K562 (cell line): ENCODE measurements around the gene PRKCE. TPM values are rescaled to one million over a fixed set of nuclear protein-coding genes. Genes with fewer than 3 reads are reported as not detected.

ENCODE experiments used
- ATAC-seq: fragments of 200-7000 bp; cut with Tn5 transposase; 3 replicates; pipeline ENCODE4 v1.9.1; 2020; ENCODE audit warnings: moderate library complexity
- BruUV-seq: library from RNA; stranded (reverse); fragments of 400-500 nt; replicated peaks from 2 replicates; lab custom pipeline; 2021; lab: Mats Ljungman, UMichigan
- CTCF ChIA-PET: fragments of 300-600 bp; formaldehyde crosslinking; extraction: SDS; loops from one replicate; lab custom pipeline; 2021; ENCODE audit warnings: low intra/inter-chr PET ratio; lab: Yijun Ruan, JAX
- POLR2A ChIA-PET: fragments of 300-600, 350-650 bp; sonication (Branson Sonifier 250); formaldehyde crosslinking; extraction: SDS; loops from one replicate; lab custom pipeline; 2021; ENCODE audit warnings: antibody characterized with exemption, inconsistent platforms; lab: Yijun Ruan, JAX
- DNase-seq, 4 experiments: peaks; one replicate each; pipeline versions ENCODE4 v3.0.0 to v3.0.0-alpha.2; 2011 to 2018; ENCODE audit warnings: low spot score in 3 of 4, mixed read lengths in 3 of 4; ENCODE audit errors: extremely low read depth in 1 of 4
- FAIRE-seq: peaks from 2 replicates; lab custom pipeline; 2011; peaks lifted over from hg19 to GRCh38; lab: Jason Lieb, UNC
- H2AFZ ChIP-seq: 2 replicates; pipeline ENCODE4 v1.6.0; 2011; ENCODE audit warnings: low read depth, low read length, control low read depth, inconsistent platforms
- H3K27ac ChIP-seq: fragments of 200-600 bp; 3 replicates; pipeline ENCODE4 v1.8.0; 2011; ENCODE audit warnings: low read depth, mild to moderate bottlenecking, control low read depth, inconsistent platforms, low read length, moderate library complexity, mixed read lengths; ENCODE audit errors: extremely low read depth
- H3K27me3 ChIP-seq, 2 experiments: fragments of 300-600 bp in 1 of 2; 2 replicates in 1 of 2; 3 replicates in 1 of 2; pipeline versions ENCODE4 v1.6.0 to v1.8.0; 2011; ENCODE audit warnings: inconsistent platforms in 2 of 2, low read length in 2 of 2, mild to moderate bottlenecking in 1 of 2, mixed read lengths in 1 of 2, moderate library complexity in 1 of 2; ENCODE audit not compliant: control insufficient read depth in 2 of 2, insufficient read depth in 2 of 2
- H3K36me3 ChIP-seq: fragments of 300-600 bp; 3 replicates; pipeline ENCODE4 v1.8.0; 2011; ENCODE audit warnings: mild to moderate bottlenecking, low read length, inconsistent platforms; ENCODE audit not compliant: control insufficient read depth, insufficient read depth
- H3K4me1 ChIP-seq, 2 experiments: fragments of 200-600 bp in 1 of 2; replicated peaks in 1 of 2; 2 replicates in 1 of 2; 3 replicates in 1 of 2; pipeline versions ENCODE4 v1.5.1 to v1.8.0; 2011; ENCODE audit warnings: inconsistent platforms in 2 of 2, low read length in 2 of 2, mild to moderate bottlenecking in 1 of 2, mixed read lengths in 1 of 2, moderate library complexity in 1 of 2; ENCODE audit not compliant: control insufficient read depth in 2 of 2, insufficient read depth in 2 of 2
- H3K4me2 ChIP-seq: 2 replicates; pipeline ENCODE4 v1.6.1; 2011; ENCODE audit warnings: low read length, control low read depth, inconsistent platforms, mixed read lengths; ENCODE audit not compliant: insufficient read depth
- H3K4me3 ChIP-seq: fragments of 200-600 bp; sonication (generic), shearing (Covaris generic); 2 replicates; pipeline ENCODE4 v1.5.1; 2016; ENCODE audit warnings: control low read depth, inconsistent platforms
- H3K79me2 ChIP-seq: fragments of 200-600 bp; 3 replicates; pipeline ENCODE4 v1.8.0; 2011; ENCODE audit warnings: low read length, inconsistent platforms; ENCODE audit not compliant: control insufficient read depth, insufficient read depth
- H3K9ac ChIP-seq, 2 experiments: 2 replicates each; pipeline versions ENCODE4 v1.6.0 to v1.6.1; 2011; ENCODE audit warnings: low read depth in 2 of 2, low read length in 2 of 2, control low read depth in 1 of 2, inconsistent platforms in 1 of 2, mild to moderate bottlenecking in 1 of 2, mixed read lengths in 1 of 2; ENCODE audit not compliant: insufficient read depth in 1 of 2
- H3K9me1 ChIP-seq: one replicate; pipeline ENCODE4 v1.6.0; 2011; ENCODE audit warnings: inconsistent platforms, mild to moderate bottlenecking, low read length, moderate library complexity; ENCODE audit not compliant: control insufficient read depth, insufficient read depth
- H3K9me3 ChIP-seq: replicated peaks from 2 replicates; pipeline ENCODE4 v1.5.1; 2011; ENCODE audit warnings: low read depth, low read length, inconsistent platforms; ENCODE audit not compliant: control insufficient read depth, insufficient read depth
- H4K20me1 ChIP-seq: replicated peaks from 2 replicates; pipeline ENCODE4 v1.6.1; 2011; ENCODE audit warnings: low read length, inconsistent platforms, mixed read lengths; ENCODE audit not compliant: control insufficient read depth, insufficient read depth
- NELFE ChIP-seq: IDR thresholded peaks from 2 replicates; pipeline ENCODE4 v1.6.1; 2011; ENCODE audit warnings: mild to moderate bottlenecking; ENCODE audit not compliant: insufficient read depth, insufficient read length
- ZKSCAN8 ChIP-seq: fragments of 200-800 bp; sonication (Bioruptor generic); IDR thresholded peaks from 2 replicates; pipeline ENCODE4 v1.6.1; 2016; ENCODE audit warnings: missing genetic modification characterization, missing compliant biosample characterization
- WGBS: fragments of 100-300 bp; shearing (Covaris generic); methylation state at CpG from one replicate; pipeline ENCODE4 v1.1.6; 2016; ENCODE audit warnings: low coverage, mixed read lengths; ENCODE audit not compliant: insufficient coverage; ENCODE audit errors: missing lambda C conversion rate; 5-methylcytosine and 5-hydroxymethylcytosine counted together
- in situ Hi-C: fragments of 300-500 bp; cut with MboI; formaldehyde crosslinking; loops from 4 replicates; pipeline ENCODE4 v1.15.0; 2018; ENCODE audit warnings: inconsistent platforms, mixed read lengths
- intact Hi-C: fragments of 100-400 bp; cut with micrococcal nuclease; formaldehyde crosslinking; loops from 2 replicates; pipeline ENCODE4 v1.14.2; 2022
- polyA plus RNA-seq, 8 experiments: library from polyadenylated mRNA; depleted of rRNA in 4 of 8; stranded (reverse) in 5 of 8; unstranded in 3 of 8; fragments of >200 nt; fragmentation: Nextera tagmentation in 2 of 8; fragmentation: Illumina TruSeq in 1 of 8; extraction: Ambion mirVana in 2 of 8; extraction: Trizol in 1 of 8; gene quantifications; 2 replicates each; pipeline versions ENCODE4 v1.2.1 to v1.2.3, GENCODE V29; 2011 to 2014; ENCODE audit warnings: inconsistent platforms in 1 of 8, missing spikeins in 1 of 8
- total RNA-seq, 7 experiments: library from RNA; depleted of rRNA in 6 of 7; stranded (reverse); fragments of >200 nt in 6 of 7; fragmentation: Illumina TruSeq in 2 of 7; extraction: Trizol in 2 of 7; gene quantifications; 2 replicates each; pipeline versions ENCODE4 v1.2.1 to v1.2.3, GENCODE V29; 2011 to 2021; ENCODE audit warnings: low replicate concordance in 1 of 7
- TF ChIP-seq, protein P1 (sequence below): fragments of 200-400 bp; formaldehyde crosslinking; IDR thresholded peaks from 2 replicates; pipeline ENCODE4 v1.6.1; 2017; ENCODE audit warnings: mild to moderate bottlenecking, low read depth, low read length, moderate library complexity

The PRKCE gene
- total and polyA plus RNA-seq, 9 of the 15 experiments (the other 6 are each of a cell fraction or from before 2014, with no cell fraction given), result 0.06 to 1.0 (median 0.22) TPM; not detected in 1

DNA sequence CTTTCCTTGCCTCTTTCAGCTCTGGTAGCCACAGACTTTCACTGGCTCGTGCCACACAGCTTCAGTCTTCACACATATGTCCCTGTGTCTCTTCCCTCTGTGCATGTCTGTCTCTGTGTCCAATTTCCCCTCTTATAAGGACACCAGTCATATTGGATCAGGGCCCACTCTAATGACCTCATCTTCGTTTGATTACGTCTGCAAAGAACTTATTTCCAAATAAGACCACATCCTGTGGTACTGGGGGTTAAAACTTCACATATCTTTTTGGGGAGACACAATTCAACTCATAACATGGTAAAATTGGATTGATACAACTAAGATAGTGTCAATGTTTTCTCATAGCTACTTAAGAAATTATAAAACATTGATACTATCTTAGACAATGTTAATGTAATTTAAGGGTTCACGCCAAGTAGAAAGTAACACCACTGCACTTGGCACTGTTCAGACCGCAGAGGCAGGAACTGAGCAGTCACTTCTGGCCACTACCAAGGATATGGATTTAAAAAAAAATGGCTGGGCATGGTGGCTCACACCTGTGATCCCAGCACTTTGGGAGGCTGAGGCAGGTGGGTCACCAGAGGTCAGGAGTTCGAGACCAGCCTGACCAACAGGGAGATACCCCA is 526.1 kb downstream of the PRKCE start:
- intact Hi-C loops (no loop called here), in situ Hi-C loops (no loop called here)
- Histone ChIP-seq H3K4me3 (no peak overlapping the region), H3K9me3 (no peaks in the 10 kb centered on the region), H3K9ac (no peak overlapping the region), H3K4me1 (peaks cover 3 to 5% of the 10 kb centered on the region in 2 experiments; a peak in 4 of 5 replicates), H4K20me1 (no peaks in the 10 kb centered on the region), H3K36me3 (no peaks in the 10 kb centered on the region), H3K79me2 (no peaks in the 10 kb centered on the region), H3K27me3 (peaks cover 0 to 10% of the 10 kb centered on the region in 2 experiments; a peak in 3 of 5 replicates), H3K9me1 (no peaks in the 10 kb centered on the region), H2AFZ (no peak overlapping the region), H3K27ac (no peak overlapping the region), H3K4me2 (no peak overlapping the region)
- ChIA-PET POLR2A (no interaction called here), CTCF (no interaction called here)
- BruUV-seq, result no TSS peak
- ATAC-seq (no peak), DNase-seq (no peak), FAIRE-seq (no peak)
- WGBS, result 26% methylated on average over 6 of the region's 6 CpGs
- no peak for TF ChIP-seq NELFE
- TF ChIP-seq, protein P1, sequence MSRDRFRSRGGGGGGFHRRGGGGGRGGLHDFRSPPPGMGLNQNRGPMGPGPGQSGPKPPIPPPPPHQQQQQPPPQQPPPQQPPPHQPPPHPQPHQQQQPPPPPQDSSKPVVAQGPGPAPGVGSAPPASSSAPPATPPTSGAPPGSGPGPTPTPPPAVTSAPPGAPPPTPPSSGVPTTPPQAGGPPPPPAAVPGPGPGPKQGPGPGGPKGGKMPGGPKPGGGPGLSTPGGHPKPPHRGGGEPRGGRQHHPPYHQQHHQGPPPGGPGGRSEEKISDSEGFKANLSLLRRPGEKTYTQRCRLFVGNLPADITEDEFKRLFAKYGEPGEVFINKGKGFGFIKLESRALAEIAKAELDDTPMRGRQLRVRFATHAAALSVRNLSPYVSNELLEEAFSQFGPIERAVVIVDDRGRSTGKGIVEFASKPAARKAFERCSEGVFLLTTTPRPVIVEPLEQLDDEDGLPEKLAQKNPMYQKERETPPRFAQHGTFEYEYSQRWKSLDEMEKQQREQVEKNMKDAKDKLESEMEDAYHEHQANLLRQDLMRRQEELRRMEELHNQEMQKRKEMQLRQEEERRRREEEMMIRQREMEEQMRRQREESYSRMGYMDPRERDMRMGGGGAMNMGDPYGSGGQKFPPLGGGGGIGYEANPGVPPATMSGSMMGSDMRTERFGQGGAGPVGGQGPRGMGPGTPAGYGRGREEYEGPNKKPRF, result no peak
- no peak for TF ChIP-seq ZKSCAN8
